HFFc6 (cell line): ENCODE data around the gene ENTHD1. TPM values are rescaled to one million over a fixed set of nuclear protein-coding genes. Genes with fewer than 3 reads are reported as not detected.

Source experiments
- DNase-seq: peaks from one replicate; pipeline ENCODE4 v3.0.0-alpha.2; 2018
- H3K27ac Mint-ChIP-seq: 2 replicates; pipeline ENCODE4 v1.8.0; 2020; ENCODE audit warnings: mild to moderate bottlenecking, mixed read lengths
- H3K27me3 Mint-ChIP-seq: 2 replicates; pipeline ENCODE4 v1.8.0; 2021; ENCODE audit warnings: mild to moderate bottlenecking, moderate library complexity, mixed read lengths; ENCODE audit not compliant: insufficient read depth
- H3K36me3 Mint-ChIP-seq: 2 replicates; pipeline ENCODE4 v1.8.0; 2021; ENCODE audit warnings: low read depth, mixed read lengths
- H3K4me1 Mint-ChIP-seq: 2 replicates; pipeline ENCODE4 v1.8.0; 2020; ENCODE audit warnings: low read depth, mixed read lengths
- H3K4me3 Mint-ChIP-seq: 2 replicates; pipeline ENCODE4 v1.8.0; 2020; ENCODE audit warnings: mild to moderate bottlenecking, moderate library complexity, mixed read lengths
- H3K9me3 Mint-ChIP-seq: 2 replicates; pipeline ENCODE4 v1.8.0; 2020; ENCODE audit warnings: mild to moderate bottlenecking, mixed read lengths
- total RNA-seq, 6 experiments: library from RNA; stranded (reverse); fragmentation: NEBNext Ultra II Directional; extraction: Animal tissue kit (Norgen Biotek cat#: 25700); gene quantifications; 2 replicates in 1 of 6; 3 replicates in 5 of 6; pipeline ENCODE4 v1.2.3, GENCODE V29; 2021
- TF ChIP-seq, protein P1 (sequence below): fragments of 200-600 bp; sonication (generic); IDR thresholded peaks from 2 replicates; pipeline ENCODE4 v1.5.0; 2021; ENCODE audit warnings: antibody characterized with exemption, mild to moderate bottlenecking

The ENTHD1 gene
- total RNA-seq, 6 experiments from 2014 or later, result not detected

- no peak overlapping the region for H3K4me3 Mint-ChIP-seq
- H3K36me3 Mint-ChIP-seq, result no peaks in the 10 kb centered on the region
- 0 out of 2 replicates have a peak, but pooled peaks cover 7% of the 10 kb centered on the region for H3K4me1 Mint-ChIP-seq
- peaks cover 7% of the 10 kb centered on the region for H3K27me3 Mint-ChIP-seq
- TF ChIP-seq, protein P1, sequence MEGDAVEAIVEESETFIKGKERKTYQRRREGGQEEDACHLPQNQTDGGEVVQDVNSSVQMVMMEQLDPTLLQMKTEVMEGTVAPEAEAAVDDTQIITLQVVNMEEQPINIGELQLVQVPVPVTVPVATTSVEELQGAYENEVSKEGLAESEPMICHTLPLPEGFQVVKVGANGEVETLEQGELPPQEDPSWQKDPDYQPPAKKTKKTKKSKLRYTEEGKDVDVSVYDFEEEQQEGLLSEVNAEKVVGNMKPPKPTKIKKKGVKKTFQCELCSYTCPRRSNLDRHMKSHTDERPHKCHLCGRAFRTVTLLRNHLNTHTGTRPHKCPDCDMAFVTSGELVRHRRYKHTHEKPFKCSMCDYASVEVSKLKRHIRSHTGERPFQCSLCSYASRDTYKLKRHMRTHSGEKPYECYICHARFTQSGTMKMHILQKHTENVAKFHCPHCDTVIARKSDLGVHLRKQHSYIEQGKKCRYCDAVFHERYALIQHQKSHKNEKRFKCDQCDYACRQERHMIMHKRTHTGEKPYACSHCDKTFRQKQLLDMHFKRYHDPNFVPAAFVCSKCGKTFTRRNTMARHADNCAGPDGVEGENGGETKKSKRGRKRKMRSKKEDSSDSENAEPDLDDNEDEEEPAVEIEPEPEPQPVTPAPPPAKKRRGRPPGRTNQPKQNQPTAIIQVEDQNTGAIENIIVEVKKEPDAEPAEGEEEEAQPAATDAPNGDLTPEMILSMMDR, result no peak
- no peak overlapping the region for H3K27ac Mint-ChIP-seq
- peaks cover 5% of the 10 kb centered on the region; the same call in 1 of the 2 replicates for H3K9me3 Mint-ChIP-seq
- no peak for DNase-seq
These were observed 119.5 kb downstream of the ENTHD1 start for GRCh38 chr22:39773976-39774539.

DNA sequence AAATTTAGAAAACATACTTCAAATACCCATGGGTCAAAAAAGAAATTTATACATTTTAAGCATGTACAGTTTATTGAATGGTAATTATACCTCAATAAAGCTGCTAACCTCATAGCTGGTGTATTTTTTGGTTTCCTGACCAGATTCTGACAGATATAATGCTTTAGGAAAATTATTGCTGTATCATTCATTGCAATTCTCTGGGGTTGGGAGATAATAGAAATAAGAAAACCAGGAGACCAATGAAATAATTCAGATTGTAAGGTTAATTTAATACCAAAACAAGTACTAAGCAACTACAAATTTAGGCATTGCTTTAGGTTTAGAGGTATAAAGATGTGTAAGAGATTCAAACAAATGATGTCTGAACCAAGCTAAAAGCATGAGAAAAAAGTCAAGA, 120.1 kb downstream of the ENTHD1 start:
- H3K27me3 Mint-ChIP-seq, result peaks cover 7% of the 10 kb centered on the region
- no peak for DNase-seq
- TF ChIP-seq, protein P1, result no peak
- no peak overlapping the region for H3K27ac Mint-ChIP-seq
- no peak overlapping the region for H3K4me3 Mint-ChIP-seq
- H3K4me1 Mint-ChIP-seq, result 0 out of 2 replicates have a peak, but pooled peaks cover 7% of the 10 kb centered on the region
- H3K9me3 Mint-ChIP-seq, result peaks cover 5% of the 10 kb centered on the region; the same call in 1 of the 2 replicates
- H3K36me3 Mint-ChIP-seq, result no peaks in the 10 kb centered on the region

GRCh38 chr22:39771486-39771885, 122.1 kb downstream of the ENTHD1 start:
- peaks cover 5% of the 10 kb centered on the region; the same call in 1 of the 2 replicates for H3K9me3 Mint-ChIP-seq
- H3K27ac Mint-ChIP-seq, result no peak overlapping the region
- no peak for DNase-seq
- H3K36me3 Mint-ChIP-seq, result no peaks in the 10 kb centered on the region
- no peak overlapping the region for H3K4me3 Mint-ChIP-seq
- 0 out of 2 replicates have a peak, but pooled peaks cover 7% of the 10 kb centered on the region for H3K4me1 Mint-ChIP-seq
- TF ChIP-seq, protein P1, result no peak
- H3K27me3 Mint-ChIP-seq, result peaks cover 11% of the 10 kb centered on the region

DNA sequence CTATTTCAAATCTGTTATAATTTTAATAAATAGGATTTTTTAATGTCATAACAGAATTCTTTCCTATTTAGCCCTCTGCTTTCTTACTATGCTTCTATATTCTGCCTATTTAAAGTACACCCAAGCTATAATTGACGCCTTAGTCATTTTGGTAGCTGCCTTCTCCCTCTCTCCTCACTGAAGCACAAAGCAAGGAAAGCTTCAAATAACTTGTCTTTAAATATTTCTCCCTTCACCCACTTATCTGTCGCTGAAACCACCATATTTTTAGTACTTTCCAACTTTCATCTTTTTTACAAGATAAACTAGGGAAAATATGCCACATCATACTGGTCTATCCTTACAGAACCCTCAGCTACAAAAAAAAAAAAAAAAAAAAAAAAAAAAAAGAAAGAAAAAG, 127.9 kb downstream of the ENTHD1 start:
- TF ChIP-seq, protein P1, result no peak
- Mint-ChIP-seq H3K9me3 (no peaks in the 10 kb centered on the region), H3K36me3 (no peaks in the 10 kb centered on the region), H3K4me1 (no peaks in the 10 kb centered on the region), H3K27me3 (peaks cover 9% of the 10 kb centered on the region), H3K4me3 (no peak overlapping the region), H3K27ac (no peak overlapping the region)
- no peak for DNase-seq

GRCh38 chr22:39765046-39765445, 128.5 kb downstream of the ENTHD1 start:
- TF ChIP-seq, protein P1, result no peak
- Mint-ChIP-seq H3K36me3 (no peaks in the 10 kb centered on the region), H3K9me3 (no peaks in the 10 kb centered on the region), H3K4me3 (no peak overlapping the region), H3K27ac (no peak overlapping the region), H3K27me3 (peaks cover 9% of the 10 kb centered on the region), H3K4me1 (no peaks in the 10 kb centered on the region)
- DNase-seq, result no peak
